PC-3 (cell line): Measurements from ENCODE around the gene TMEM255B. TPM values are rescaled to one million over a fixed set of nuclear protein-coding genes. Genes with fewer than 3 reads are reported as not detected.
A peak's percentile ranks its signal among the peaks of the same experiment; 100 is the strongest.

Experiments
- ATAC-seq: fragments of 200-7000 bp; cut with Tn5 transposase; 2 replicates; pipeline ENCODE4 v1.9.1; 2020; ENCODE audit warnings: mild to moderate bottlenecking, moderate library complexity
- BruUV-seq: library from RNA; stranded (reverse); fragments of 400-500 nt; replicated peaks from 2 replicates; lab custom pipeline; 2021; lab: Mats Ljungman, UMichigan
- CTCF ChIA-PET: fragments of 300-600 bp; sonication (Branson Sonifier 250); formaldehyde crosslinking; loops from one replicate; lab custom pipeline; 2022; ENCODE audit warnings: antibody characterized with exemption; lab: Charles Lee
- POLR2A ChIA-PET: fragments of 300-600 bp; sonication (Branson Sonifier 250); formaldehyde crosslinking; loops from one replicate; lab custom pipeline; 2022; ENCODE audit warnings: antibody characterized with exemption; ENCODE audit not compliant: unreplicated experiment; lab: Charles Lee
- DNase-seq: peaks from one replicate; pipeline ENCODE4 v3.0.0-alpha.2; 2015
- H2AFZ ChIP-seq: fragments of 300-600 bp; sonication (generic); 2 replicates; pipeline ENCODE4 v1.6.0; 2016; ENCODE audit warnings: antibody characterized with exemption, low read length
- H3F3A ChIP-seq: fragments of 300-600 bp; sonication (generic); one replicate; pipeline ENCODE4 v1.6.0; 2017; ENCODE audit warnings: antibody characterized with exemption, low read length, control low read depth, mild to moderate bottlenecking; ENCODE audit not compliant: unreplicated experiment
- H3K27ac ChIP-seq: fragments of 300-600 bp; sonication (generic); 2 replicates; pipeline ENCODE4 v1.5.1; 2016; ENCODE audit warnings: mild to moderate bottlenecking, low read length
- H3K27me3 ChIP-seq: fragments of 300-600 bp; sonication (generic); 2 replicates; pipeline ENCODE4 v1.6.1; 2016; ENCODE audit warnings: low read length, mixed read lengths
- H3K36me3 ChIP-seq: fragments of 300-600 bp; sonication (generic); 2 replicates; pipeline ENCODE4 v1.6.1; 2016; ENCODE audit warnings: low read depth, mixed run types, low read length, mixed read lengths
- H3K4me1 ChIP-seq: fragments of 300-600 bp; sonication (generic); 2 replicates; pipeline ENCODE4 v1.5.1; 2016; ENCODE audit warnings: low read length; ENCODE audit not compliant: insufficient read depth
- H3K4me2 ChIP-seq: fragments of 300-600 bp; sonication (generic); 2 replicates; pipeline ENCODE4 v1.6.0; 2016; ENCODE audit warnings: low read length
- H3K4me3 ChIP-seq: fragments of 300-600 bp; sonication (generic); 2 replicates; pipeline ENCODE4 v1.5.1; 2016; ENCODE audit warnings: mild to moderate bottlenecking, low read length, mixed read lengths
- H3K79me2 ChIP-seq: fragments of 300-600 bp; sonication (generic); 2 replicates; pipeline ENCODE4 v1.6.1; 2017; ENCODE audit warnings: low read length, mixed read lengths
- H3K9ac ChIP-seq: fragments of 300-600 bp; sonication (generic); 2 replicates; pipeline ENCODE4 v1.6.0; 2016; ENCODE audit warnings: mild to moderate bottlenecking, low read length
- H3K9me2 ChIP-seq: fragments of 300-600 bp; sonication (generic); replicated peaks from 2 replicates; pipeline ENCODE4 v1.6.1; 2016; ENCODE audit warnings: mixed run types, low read length, mixed read lengths
- H3K9me3 ChIP-seq: fragments of 300-600 bp; sonication (generic); 2 replicates; pipeline ENCODE4 v1.6.1; 2016; ENCODE audit warnings: low read length, mixed read lengths
- H4K20me1 ChIP-seq: fragments of 300-600 bp; sonication (generic); 2 replicates; pipeline ENCODE4 v1.6.1; 2016; ENCODE audit warnings: low read length, mixed read lengths
- CTCF ChIP-seq: fragments of 300-600 bp; sonication (generic); conservative IDR thresholded peaks from 2 replicates; pipeline ENCODE4 v1.5.1; 2017; ENCODE audit warnings: antibody characterized with exemption, low read depth, mild to moderate bottlenecking, low read length
- EZH2 ChIP-seq: fragments of 300-600 bp; sonication (generic); IDR thresholded peaks from one replicate; pipeline ENCODE4 v1.6.1; 2017; ENCODE audit warnings: antibody characterized with exemption, mild to moderate bottlenecking, low read length; ENCODE audit not compliant: unreplicated experiment
- EZH2phosphoT487 ChIP-seq: fragments of 300-600 bp; sonication (generic); IDR thresholded peaks from 2 replicates; pipeline ENCODE4 v1.6.1; 2018; ENCODE audit warnings: mild to moderate bottlenecking, antibody characterized with exemption, low read length, borderline replicate concordance
- intact Hi-C: fragments of 100-400 bp; cut with micrococcal nuclease; formaldehyde crosslinking; loops from 2 replicates; pipeline ENCODE4 v1.9.0; 2023
- total RNA-seq: library from RNA; depleted of rRNA; stranded (reverse); fragments of >200 nt; gene quantifications from 2 replicates; pipeline ENCODE4 v1.2.3, GENCODE V29; 2014

TMEM255B gene
- total RNA-seq, 1 experiment from 2014 or later = 26.9 TPM

DNA sequence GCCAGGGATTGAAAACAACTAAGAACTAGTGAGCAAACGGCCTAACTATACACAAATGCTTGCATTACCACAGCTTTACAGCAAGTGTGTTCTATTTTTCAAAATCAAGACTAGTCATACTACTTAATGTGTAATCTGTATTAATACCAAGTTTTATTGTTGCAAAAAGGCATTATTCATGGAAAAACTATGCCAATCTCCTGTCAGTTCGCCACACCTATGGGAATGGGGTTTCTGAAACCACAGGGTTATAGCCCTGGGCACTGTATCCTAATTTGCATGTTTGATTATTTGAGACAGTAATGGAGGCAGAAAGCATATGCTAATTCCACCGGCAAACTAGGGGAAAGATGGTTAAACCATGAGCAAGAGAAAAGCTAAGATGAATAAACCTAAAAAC, 90.5 kb downstream of the TMEM255B start:
- DNase-seq (peak; percentile 75), ATAC-seq (peak; percentile 68)
- Histone ChIP-seq H3K9me2 (no peaks in the 10 kb centered on the region), H3K4me2 (peak overlapping the region; percentile 58), H3K4me3 (0 out of 2 replicates have a peak overlapping the region, but pooled peaks have one; percentile 11), H3K79me2 (peaks cover 59% of the 10 kb centered on the region), H3F3A (no peaks in the 10 kb centered on the region), H3K27ac (peak overlapping the region; percentile 84), H3K9ac (peak overlapping the region; percentile 30), H3K36me3 (no peaks in the 10 kb centered on the region), H3K27me3 (no peaks in the 10 kb centered on the region), H4K20me1 (no peaks in the 10 kb centered on the region), H3K4me1 (peaks cover 27% of the 10 kb centered on the region), H3K9me3 (no peaks in the 10 kb centered on the region), H2AFZ (no peak overlapping the region)
- ChIA-PET CTCF (no interaction called here), POLR2A (no interaction called here)
- BruUV-seq = no TSS peak
- intact Hi-C loops = no loop called here
- no peak for TF ChIP-seq EZH2
- TF ChIP-seq EZH2phosphoT487 = no peak
- TF ChIP-seq CTCF = no peak

DNA sequence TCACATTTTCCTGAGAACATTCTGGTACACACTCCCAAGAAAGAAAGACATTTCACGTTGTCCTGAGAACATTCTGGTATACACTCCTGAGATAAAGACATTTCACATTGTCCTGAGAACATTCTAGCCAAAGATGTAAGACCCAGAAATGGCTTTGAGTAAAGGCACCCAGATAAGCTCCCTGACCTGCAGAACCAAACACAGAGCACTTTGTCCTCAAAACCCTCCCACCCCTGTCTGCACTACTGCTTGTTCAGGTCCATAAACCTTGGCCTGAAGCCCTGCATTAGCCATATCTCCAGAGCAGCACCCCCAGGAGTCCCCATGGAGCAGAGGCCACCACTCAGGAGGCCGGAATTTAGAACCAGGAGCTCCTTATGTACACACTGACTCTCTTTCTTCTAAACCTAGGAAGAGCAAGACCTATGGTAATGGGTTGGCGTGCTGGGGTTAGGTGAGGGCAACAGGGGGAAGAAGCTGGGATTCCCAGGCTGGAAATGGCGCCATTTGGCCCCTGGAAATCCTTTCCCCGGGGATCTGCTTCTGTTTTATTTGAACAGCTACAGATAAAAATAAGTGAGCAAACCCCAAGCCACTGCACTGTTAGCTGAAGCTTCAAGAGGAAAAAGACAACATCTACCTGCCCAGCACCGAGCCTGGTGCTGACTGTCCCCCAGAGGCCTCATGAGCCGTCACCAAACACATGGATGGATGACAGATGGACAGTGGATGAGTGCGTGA, 91.1 kb downstream of the TMEM255B start:
- POLR2A ChIA-PET = no interaction called here
- Histone ChIP-seq H3K4me2 (peak overlapping the region; percentile 58), H3K27ac (peak overlapping the region; percentile 84), H3K36me3 (no peaks in the 10 kb centered on the region), H3K9me2 (no peaks in the 10 kb centered on the region), H3F3A (no peaks in the 10 kb centered on the region), H3K9me3 (no peaks in the 10 kb centered on the region), H2AFZ (no peak overlapping the region), H3K4me1 (peaks cover 27% of the 10 kb centered on the region), H3K79me2 (peaks cover 65% of the 10 kb centered on the region), H3K9ac (no peak overlapping the region), H3K4me3 (no peak overlapping the region), H3K27me3 (no peaks in the 10 kb centered on the region), H4K20me1 (no peaks in the 10 kb centered on the region)
- CTCF ChIA-PET = no interaction called here
- BruUV-seq = no TSS peak
- peak; percentile 14 for ATAC-seq
- intact Hi-C loops = no loop called here
- TF ChIP-seq CTCF (no peak), EZH2phosphoT487 (no peak), EZH2 (no peak)
- DNase-seq = no peak
